ENCODE measurements around the gene PLSCR3.

PLSCR3 gene

DNA sequence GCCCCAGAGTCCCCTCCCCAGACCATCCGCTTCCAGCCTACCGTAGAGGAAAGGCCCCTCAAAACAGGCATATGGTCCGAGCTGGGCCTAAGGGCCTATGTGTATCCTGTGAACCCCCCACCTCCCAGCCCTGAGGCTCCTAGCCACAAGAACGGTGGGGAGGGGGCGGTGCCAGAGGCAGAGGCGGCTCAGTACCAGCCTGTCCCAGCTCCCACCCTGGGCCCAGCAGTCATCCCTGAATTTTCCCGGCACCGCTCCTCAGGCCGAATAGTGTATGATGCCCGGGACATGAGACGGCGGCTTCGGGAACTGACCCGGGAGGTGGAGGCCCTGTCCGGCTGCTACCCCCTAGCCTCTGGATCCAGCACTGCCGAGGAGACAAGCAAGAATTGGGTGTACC lies 26.9 kb upstream of the PLSCR3 start:
- H3K36me3 ChIP-seq (ENCODE audit: control insufficient read depth, insufficient read depth, low read length): no peaks in the 10 kb centered on the region
- no peak overlapping the region for H3K4me3 ChIP-seq (ENCODE audit: low read depth, low read length)
- no peak overlapping the region for H2AFZ ChIP-seq
- TF ChIP-seq, protein P1, sequence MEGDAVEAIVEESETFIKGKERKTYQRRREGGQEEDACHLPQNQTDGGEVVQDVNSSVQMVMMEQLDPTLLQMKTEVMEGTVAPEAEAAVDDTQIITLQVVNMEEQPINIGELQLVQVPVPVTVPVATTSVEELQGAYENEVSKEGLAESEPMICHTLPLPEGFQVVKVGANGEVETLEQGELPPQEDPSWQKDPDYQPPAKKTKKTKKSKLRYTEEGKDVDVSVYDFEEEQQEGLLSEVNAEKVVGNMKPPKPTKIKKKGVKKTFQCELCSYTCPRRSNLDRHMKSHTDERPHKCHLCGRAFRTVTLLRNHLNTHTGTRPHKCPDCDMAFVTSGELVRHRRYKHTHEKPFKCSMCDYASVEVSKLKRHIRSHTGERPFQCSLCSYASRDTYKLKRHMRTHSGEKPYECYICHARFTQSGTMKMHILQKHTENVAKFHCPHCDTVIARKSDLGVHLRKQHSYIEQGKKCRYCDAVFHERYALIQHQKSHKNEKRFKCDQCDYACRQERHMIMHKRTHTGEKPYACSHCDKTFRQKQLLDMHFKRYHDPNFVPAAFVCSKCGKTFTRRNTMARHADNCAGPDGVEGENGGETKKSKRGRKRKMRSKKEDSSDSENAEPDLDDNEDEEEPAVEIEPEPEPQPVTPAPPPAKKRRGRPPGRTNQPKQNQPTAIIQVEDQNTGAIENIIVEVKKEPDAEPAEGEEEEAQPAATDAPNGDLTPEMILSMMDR (IDR thresholded peaks at IDR 0.05): no peak
- H3K4me2 ChIP-seq (ENCODE audit: low read length): no peak overlapping the region
- H3K9me3 ChIP-seq (ENCODE audit: control insufficient read depth, low read length): no peaks in the 10 kb centered on the region
- H3K9ac ChIP-seq: no peak overlapping the region
- no peaks in the 10 kb centered on the region for H3K79me2 ChIP-seq
- no peaks in the 10 kb centered on the region for H3K4me1 ChIP-seq
- H3K27me3 ChIP-seq (ENCODE audit: control insufficient read depth, insufficient read depth, low read length): no peaks in the 10 kb centered on the region
- H3K27ac ChIP-seq: no peak overlapping the region

DNA sequence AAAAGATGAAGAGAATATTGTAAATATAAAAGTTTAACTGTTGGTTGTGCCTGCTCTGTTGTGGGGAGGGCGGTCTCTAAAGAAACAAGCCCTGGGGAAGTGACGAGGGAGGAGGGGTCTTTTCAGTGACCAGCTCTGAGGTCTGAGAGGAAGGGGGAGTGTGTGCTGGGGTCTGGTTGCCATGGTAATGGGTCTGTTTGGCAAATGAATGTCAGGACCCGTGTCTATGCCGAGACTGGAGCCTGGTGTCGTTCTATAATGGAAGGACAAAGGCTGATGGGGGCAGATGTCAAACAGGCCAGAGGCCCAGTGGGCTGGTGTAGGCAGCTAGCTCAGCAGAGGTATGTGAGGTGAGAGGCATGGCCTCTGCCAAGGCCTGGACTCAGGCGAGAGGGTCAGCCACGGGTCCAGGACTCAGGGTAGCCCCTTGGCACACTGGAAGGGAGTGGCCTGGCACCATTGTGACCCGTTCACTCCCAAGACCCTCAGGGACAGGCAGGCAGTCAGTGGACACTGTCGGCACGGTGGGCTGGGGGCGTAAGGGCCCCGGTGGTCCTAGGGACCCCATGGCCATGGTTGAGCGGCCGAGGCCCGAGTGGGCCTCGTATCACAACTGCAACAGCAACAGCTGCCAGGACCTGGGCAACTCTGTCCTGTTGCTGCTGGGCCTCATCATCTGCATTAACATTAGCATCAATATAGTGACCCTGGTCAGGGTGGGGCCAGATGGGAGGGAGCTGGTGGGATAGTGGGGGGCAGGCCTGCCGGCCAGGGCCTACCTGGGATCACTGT lies 25.7 kb upstream of the PLSCR3 start, which contains the start of gene SPEM1:
Gene SPEM1 (plus strand): TSS at position 506 of the 792 bp plus-strand sequence. CDS start 61 bp downstream, at position 567.
- no peaks in the 10 kb centered on the region for H3K79me2 ChIP-seq
- H2AFZ ChIP-seq: no peak within 1 kb of the TSS
- H3K27ac ChIP-seq: no peak within 1 kb of the TSS
- no peak within 1 kb of the TSS for H3K4me2 ChIP-seq (ENCODE audit: low read length)
- no peaks in the 10 kb centered on the region for H3K36me3 ChIP-seq (ENCODE audit: control insufficient read depth, insufficient read depth, low read length)
- TF ChIP-seq, protein P1 (IDR thresholded peaks at IDR 0.05): no peak
- H3K27me3 ChIP-seq (ENCODE audit: control insufficient read depth, insufficient read depth, low read length): no peaks in the 10 kb centered on the region
- H3K9me3 ChIP-seq (ENCODE audit: control insufficient read depth, low read length): no peaks in the 10 kb centered on the region
- H3K4me1 ChIP-seq: no peaks in the 10 kb centered on the region
- no peak within 1 kb of the TSS for H3K9ac ChIP-seq
- H3K4me3 ChIP-seq (ENCODE audit: low read depth, low read length): no peak within 1 kb of the TSS

DNA sequence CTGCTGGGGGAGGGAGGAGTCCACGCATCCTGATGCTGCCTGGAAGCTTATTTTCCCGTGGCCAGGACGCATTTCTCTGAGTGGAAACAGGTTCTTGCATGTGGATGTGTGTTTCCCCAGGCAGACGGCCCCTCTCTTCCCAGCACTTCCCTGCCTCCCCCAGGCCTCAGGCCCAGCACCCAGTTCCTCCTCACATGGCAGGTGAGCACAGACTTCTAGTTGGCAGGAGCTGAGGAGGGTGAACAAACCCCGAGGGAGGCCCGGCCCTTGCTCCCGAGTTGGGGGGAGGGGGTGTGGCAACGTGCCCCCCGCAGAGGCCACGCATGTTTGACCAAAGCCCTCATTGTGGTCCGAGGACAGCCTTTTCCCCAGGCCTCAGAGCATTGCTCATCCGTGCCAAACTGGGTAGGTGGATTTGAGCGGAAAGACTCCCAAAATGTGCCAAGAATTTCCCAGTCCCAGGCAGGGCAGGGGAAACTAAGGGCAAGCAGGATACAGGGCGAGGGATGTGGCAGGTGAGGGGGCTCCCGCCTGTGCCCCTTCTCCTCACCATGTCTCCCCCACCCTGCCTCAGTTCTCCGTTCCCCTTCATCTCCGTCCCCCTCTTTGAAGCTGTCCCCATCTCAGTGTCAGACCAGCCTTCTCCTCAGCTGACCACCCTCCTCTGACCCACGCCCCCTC lies 24.3 kb upstream of the PLSCR3 start:
- Histone ChIP-seq H2AFZ (no peak overlapping the region), H3K27ac (no peak overlapping the region), H3K9me3 (ENCODE audit: control insufficient read depth, low read length) (no peaks in the 10 kb centered on the region), H3K4me1 (no peaks in the 10 kb centered on the region), H3K4me3 (ENCODE audit: low read depth, low read length) (no peak overlapping the region), H3K36me3 (ENCODE audit: control insufficient read depth, insufficient read depth, low read length) (no peaks in the 10 kb centered on the region), H3K27me3 (ENCODE audit: control insufficient read depth, insufficient read depth, low read length) (no peaks in the 10 kb centered on the region), H3K9ac (no peak overlapping the region), H3K79me2 (no peaks in the 10 kb centered on the region), H3K4me2 (ENCODE audit: low read length) (no peak overlapping the region)
- TF ChIP-seq, protein P1 (IDR thresholded peaks at IDR 0.05): no peak

DNA sequence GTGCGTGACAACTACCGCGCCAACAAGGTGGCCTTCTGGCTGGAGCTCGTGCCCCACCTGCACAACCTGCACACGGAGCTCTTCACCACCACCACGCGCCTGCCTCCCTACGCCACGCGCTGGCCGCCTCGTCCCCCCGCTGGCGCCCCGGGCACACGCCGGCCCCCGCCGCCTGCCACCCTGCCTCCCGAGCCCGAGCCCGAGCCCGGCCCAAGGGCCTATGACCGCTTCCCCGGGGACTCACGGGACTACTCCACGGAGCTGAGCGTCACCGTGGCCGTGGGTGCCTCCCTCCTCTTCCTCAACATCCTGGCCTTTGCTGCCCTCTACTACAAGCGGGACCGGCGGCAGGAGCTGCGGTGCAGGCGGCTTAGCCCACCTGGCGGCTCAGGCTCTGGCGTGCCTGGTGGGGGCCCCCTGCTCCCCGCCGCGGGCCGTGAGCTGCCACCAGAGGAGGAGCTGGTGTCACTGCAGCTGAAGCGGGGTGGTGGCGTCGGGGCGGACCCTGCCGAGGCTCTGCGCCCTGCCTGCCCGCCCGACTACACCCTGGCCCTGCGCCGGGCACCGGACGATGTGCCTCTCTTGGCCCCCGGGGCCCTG lies 22.8 kb upstream of the PLSCR3 start:
- Histone ChIP-seq H3K27me3 (ENCODE audit: control insufficient read depth, insufficient read depth, low read length) (no peaks in the 10 kb centered on the region), H3K4me3 (ENCODE audit: low read depth, low read length) (no peak overlapping the region), H3K79me2 (no peaks in the 10 kb centered on the region), H3K36me3 (ENCODE audit: control insufficient read depth, insufficient read depth, low read length) (no peaks in the 10 kb centered on the region), H3K9ac (no peak overlapping the region), H3K27ac (no peak overlapping the region), H2AFZ (no peak overlapping the region), H3K9me3 (ENCODE audit: control insufficient read depth, low read length) (no peaks in the 10 kb centered on the region), H3K4me1 (no peaks in the 10 kb centered on the region), H3K4me2 (ENCODE audit: low read length) (no peak overlapping the region)
- TF ChIP-seq, protein P1 (IDR thresholded peaks at IDR 0.05): no peak

Measured in parathyroid adenoma (tissue), 2 donors.